ENCODE results near the gene SMIM44.

SMIM44 gene

GRCh38 chr19:3433805-3434540 is 49.3 kb downstream of the SMIM44 start:
- no peak for DNase-seq

DNA sequence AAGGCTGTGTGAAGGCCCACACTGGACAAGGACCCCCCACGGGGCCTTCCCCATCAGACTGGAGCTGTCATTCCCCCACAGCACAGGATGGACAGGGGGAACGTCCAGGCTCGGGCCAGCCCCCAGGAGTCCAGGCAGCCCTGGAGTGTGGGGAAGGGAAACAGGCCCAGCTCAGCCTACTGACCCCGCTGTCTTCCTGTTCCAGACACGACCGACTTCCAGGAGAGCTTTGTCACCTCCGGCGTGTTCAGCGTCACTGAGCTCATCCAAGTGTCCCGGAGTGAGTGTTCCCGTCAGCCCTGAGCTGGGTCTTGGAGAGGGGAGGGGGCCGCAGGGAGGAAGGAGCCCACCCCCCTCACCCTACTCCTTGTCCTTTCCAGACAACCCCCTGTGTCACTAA is 49.9 kb downstream of the SMIM44 start:
- no peak for DNase-seq

Data from Kasumi-1 (cell line).